Thymus (tissue), 11 donors: ENCODE data around the gene SERPINB1. TPM values are rescaled to one million over a fixed set of nuclear protein-coding genes. Genes with fewer than 3 reads are reported as not detected.

ENCODE experiments used
- DNase-seq, 9 donors: peaks; one replicate each; pipeline ENCODE4 v3.0.0-alpha.2; 2013; ENCODE audit warnings: low spot score in 9 of 9, low read depth in 6 of 9, missing footprints in 1 of 9
- H3K27ac ChIP-seq, 2 donors: one replicate each; pipeline ENCODE4 v1.5.1; 2013; ENCODE audit warnings: control low read depth in 1 of 2, low read depth in 1 of 2, low read length in 1 of 2, mild to moderate bottlenecking in 1 of 2, moderate library complexity in 1 of 2
- H3K27me3 ChIP-seq, 2 donors: one replicate each; pipeline ENCODE4 v1.5.1; 2013; ENCODE audit warnings: low read length in 1 of 2; ENCODE audit not compliant: control insufficient read depth in 2 of 2, insufficient read depth in 1 of 2
- H3K36me3 ChIP-seq, 2 donors: one replicate each; pipeline ENCODE4 v1.5.1; 2013; ENCODE audit warnings: low read length in 1 of 2, mild to moderate bottlenecking in 1 of 2, moderate library complexity in 1 of 2; ENCODE audit not compliant: control insufficient read depth in 2 of 2, insufficient read depth in 2 of 2
- H3K4me1 ChIP-seq, 2 donors: one replicate each; pipeline ENCODE4 v1.5.1; 2013; ENCODE audit warnings: low read length in 2 of 2; ENCODE audit not compliant: control insufficient read depth in 2 of 2, insufficient read depth in 2 of 2
- H3K4me3 ChIP-seq, 2 donors: one replicate each; pipeline ENCODE4 v1.5.1; 2013; ENCODE audit warnings: low read length in 2 of 2, control low read depth in 1 of 2, mild to moderate bottlenecking in 1 of 2
- H3K9me3 ChIP-seq, 2 donors: one replicate each; pipeline ENCODE4 v1.5.1; 2013; ENCODE audit warnings: low read length in 1 of 2, mild to moderate bottlenecking in 1 of 2; ENCODE audit not compliant: control insufficient read depth in 2 of 2, insufficient read depth in 1 of 2
- WGBS: extraction: QIAGEN DNeasy Blood & Tissue Kit; methylation state at CpG from one replicate; pipeline ENCODE4 v1.1.7; 2013; 5-methylcytosine and 5-hydroxymethylcytosine counted together
- polyA plus RNA-seq: library from polyadenylated mRNA; stranded (reverse); fragments of 200-250 nt; gene quantifications from one replicate; pipeline ENCODE4 v1.2.3, GENCODE V29; 2013
- total RNA-seq: library from RNA; stranded (reverse); fragments of 120-200 nt; gene quantifications from one replicate; pipeline ENCODE4 v1.2.4, GENCODE V29; 2013
- donor health status: healthy.

The SERPINB1 gene
- total and polyA plus RNA-seq, 2 donors = 29.9 to 120 TPM

- no peak for DNase-seq
- H3K4me1 ChIP-seq = peaks cover 18 to 31% of the 10 kb centered on the region in 2 donors
- H3K9me3 ChIP-seq = no peaks in the 10 kb centered on the region
- no peaks in the 10 kb centered on the region for H3K27me3 ChIP-seq
- no peak overlapping the region for H3K4me3 ChIP-seq
- no peak overlapping the region for H3K27ac ChIP-seq
- 96% methylated on average over 16 of the region's 16 CpGs for WGBS
- peaks cover 0 to 8% of the 10 kb centered on the region in 2 donors for H3K36me3 ChIP-seq
These were observed 45.7 kb downstream of the SERPINB1 start for GRCh38 chr6:2795956-2796355.

GRCh38 chr6:2795162-2795561 lies 46.5 kb downstream of the SERPINB1 start:
- WGBS = 90% methylated on average over 2 of the region's 2 CpGs
- Histone ChIP-seq H3K9me3 (no peaks in the 10 kb centered on the region), H3K27ac (no peak overlapping the region), H3K36me3 (peaks cover 0 to 8% of the 10 kb centered on the region in 2 donors), H3K27me3 (no peaks in the 10 kb centered on the region), H3K4me1 (peaks cover 18 to 31% of the 10 kb centered on the region in 2 donors), H3K4me3 (no peak overlapping the region)
- DNase-seq = no peak

- peaks cover 0 to 8% of the 10 kb centered on the region in 2 donors for H3K36me3 ChIP-seq
- H3K9me3 ChIP-seq = no peaks in the 10 kb centered on the region
- 95% methylated on average over 5 of the region's 5 CpGs for WGBS
- H3K27me3 ChIP-seq = no peaks in the 10 kb centered on the region
- H3K4me3 ChIP-seq = no peak overlapping the region
- peaks cover 18 to 26% of the 10 kb centered on the region in 2 donors for H3K4me1 ChIP-seq
- peak overlapping the region in 1 of 2 donors; percentile 75 for H3K27ac ChIP-seq
- no peak for DNase-seq
These were observed 47.4 kb downstream of the SERPINB1 start for GRCh38 chr6:2794171-2794730.

- DNase-seq = peak in 5 of 9 donors; percentile 3 to 38 (median 27)
- no peaks in the 10 kb centered on the region for H3K9me3 ChIP-seq
- no peaks in the 10 kb centered on the region for H3K27me3 ChIP-seq
- no peak overlapping the region for H3K4me3 ChIP-seq
- H3K4me1 ChIP-seq = peaks cover 18 to 26% of the 10 kb centered on the region in 2 donors
- H3K36me3 ChIP-seq = peaks cover 3 to 8% of the 10 kb centered on the region in 2 donors
- H3K27ac ChIP-seq = peak overlapping the region; percentile 75 to 84
- 11% methylated on average over 9 of the region's 9 CpGs for WGBS
These were observed 48.0 kb downstream of the SERPINB1 start for GRCh38 chr6:2793534-2794151.

GRCh38 chr6:2792330-2793110 lies 49.1 kb downstream of the SERPINB1 start:
- Histone ChIP-seq H3K27me3 (no peaks in the 10 kb centered on the region), H3K4me1 (peaks cover 18 to 26% of the 10 kb centered on the region in 2 donors), H3K4me3 (no peak overlapping the region), H3K36me3 (peaks cover 7 to 14% of the 10 kb centered on the region in 2 donors), H3K27ac (peak overlapping the region in 1 of 2 donors; percentile 11), H3K9me3 (no peaks in the 10 kb centered on the region)
- 97% methylated on average over 17 of the region's 17 CpGs for WGBS
- DNase-seq = no peak

- Histone ChIP-seq H3K4me1 (peaks cover 17 to 18% of the 10 kb centered on the region in 2 donors), H3K9me3 (no peaks in the 10 kb centered on the region), H3K36me3 (peaks cover 8 to 18% of the 10 kb centered on the region in 2 donors), H3K27me3 (no peaks in the 10 kb centered on the region), H3K27ac (no peak overlapping the region), H3K4me3 (no peak overlapping the region)
- WGBS = 59% methylated on average over 4 of the region's 4 CpGs
- DNase-seq = no peak
These were observed 50.2 kb downstream of the SERPINB1 start for GRCh38 chr6:2791450-2791974.

- H3K4me1 ChIP-seq = peaks cover 17 to 18% of the 10 kb centered on the region in 2 donors
These were observed 50.8 kb downstream of the SERPINB1 start for GRCh38 chr6:2790588-2791449.

GRCh38 chr6:2786269-2786668 lies 55.4 kb downstream of the SERPINB1 start:
- DNase-seq = no peak

More at GRCh38 chr6:2790588-2791449, 50.8 kb downstream of the SERPINB1 start:
- Histone ChIP-seq H3K27ac (no peak overlapping the region), H3K27me3 (no peaks in the 10 kb centered on the region), H3K36me3 (peaks cover 14 to 20% of the 10 kb centered on the region in 2 donors), H3K9me3 (no peaks in the 10 kb centered on the region), H3K4me3 (no peak overlapping the region)
- 62% methylated on average over 11 of the region's 11 CpGs for WGBS
- peak in 6 of 9 donors; percentile 29 to 74 (median 48) for DNase-seq

More at GRCh38 chr6:2786269-2786668, 55.4 kb downstream of the SERPINB1 start:
- no peaks in the 10 kb centered on the region for H3K9me3 ChIP-seq
- peaks cover 0 to 4% of the 10 kb centered on the region in 2 donors for H3K4me1 ChIP-seq
- peaks cover 41 to 56% of the 10 kb centered on the region in 2 donors for H3K36me3 ChIP-seq
- no peak overlapping the region for H3K4me3 ChIP-seq
- 96% methylated on average over 4 of the region's 4 CpGs for WGBS
- no peak overlapping the region for H3K27ac ChIP-seq
- no peaks in the 10 kb centered on the region for H3K27me3 ChIP-seq
